Femur (tissue), 1 donor: ENCODE measurements around the gene RBM4B.

ENCODE experiments used
- DNase-seq: peaks from one replicate; pipeline ENCODE4 v3.0.0-alpha.2; 2017

RBM4B gene

GRCh38 chr11:66639066-66639813 lies 38.4 kb downstream of the RBM4B start:
- DNase-seq, result peak; percentile 51

DNA sequence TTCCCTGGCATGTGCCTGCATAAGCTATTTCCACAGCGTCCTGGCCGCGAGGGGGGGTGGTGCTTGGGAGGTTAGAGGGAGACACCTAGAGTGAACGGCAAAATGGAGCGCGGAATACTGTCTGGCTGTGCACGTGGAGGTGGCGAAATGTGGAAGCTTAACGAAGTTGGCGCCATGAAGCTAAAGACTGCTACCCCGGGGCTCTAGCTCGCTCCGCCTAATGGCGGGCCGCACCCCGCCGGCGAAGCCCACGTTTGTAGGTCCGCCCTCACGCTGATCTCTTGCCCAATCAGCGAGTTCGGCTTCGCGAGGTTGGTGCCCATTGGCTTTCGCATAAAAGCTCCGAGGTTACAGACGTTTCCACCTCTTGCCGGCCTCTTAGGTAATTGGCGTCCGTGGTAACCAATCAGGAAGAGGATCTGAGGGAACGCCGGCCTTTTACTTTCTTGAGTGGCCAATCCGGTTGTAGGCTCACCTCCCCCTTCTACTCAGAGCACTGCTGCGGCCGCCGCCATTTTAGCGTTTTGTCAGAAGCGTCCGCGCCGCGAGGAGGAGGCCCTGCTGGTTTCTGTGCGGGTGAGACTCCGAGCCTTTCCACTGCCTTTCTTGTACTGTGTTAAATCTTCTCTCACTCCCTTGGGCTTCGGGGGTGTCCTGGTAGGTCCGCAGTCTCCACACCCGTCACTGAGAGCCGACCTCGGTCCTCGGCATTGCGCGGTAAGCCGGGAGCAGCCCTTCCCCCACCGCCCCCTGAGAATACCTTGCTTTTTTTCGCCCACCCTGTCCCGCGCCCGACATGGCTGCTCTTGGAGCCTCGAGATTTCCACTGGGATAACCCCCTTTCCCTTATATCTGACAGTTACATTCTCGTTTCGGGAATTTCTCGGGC lies 39.3 kb downstream of the RBM4B start, which contains the start of gene RBM4:
RBM4 (plus strand) TSS at position 527 of the 889 bp plus-strand sequence. CDS start 1,009 bp downstream, outside the sequence.
- peak; percentile 99 for DNase-seq

- no peak for DNase-seq
Measured at GRCh38 chr11:66637557-66638176, 40.0 kb downstream of the RBM4B start.

GRCh38 chr11:66636411-66636810 lies 41.3 kb downstream of the RBM4B start:
- DNase-seq, result no peak

DNA sequence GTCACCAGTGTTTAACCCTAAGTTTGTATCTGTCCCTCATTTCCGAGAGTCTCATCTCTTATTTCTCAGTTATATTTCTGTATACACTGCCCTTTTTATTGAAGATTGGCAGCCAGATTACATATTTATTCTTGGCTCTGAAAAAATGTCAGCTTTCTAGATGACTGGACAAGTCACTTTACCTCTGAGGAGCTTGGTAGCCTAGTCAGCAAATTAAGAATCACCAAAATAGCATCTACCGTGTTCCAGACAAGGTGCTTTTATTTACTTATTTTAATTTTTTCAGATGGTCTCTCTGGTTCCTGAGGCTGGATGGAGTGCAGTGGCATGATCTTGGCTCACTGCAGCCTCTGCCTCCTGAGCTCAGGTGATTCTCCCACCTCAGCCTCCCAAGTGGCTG lies 44.7 kb downstream of the RBM4B start:
- DNase-seq, result no peak

- DNase-seq, result no peak
Measured at GRCh38 chr11:66631883-66632282, 45.8 kb downstream of the RBM4B start.

DNA sequence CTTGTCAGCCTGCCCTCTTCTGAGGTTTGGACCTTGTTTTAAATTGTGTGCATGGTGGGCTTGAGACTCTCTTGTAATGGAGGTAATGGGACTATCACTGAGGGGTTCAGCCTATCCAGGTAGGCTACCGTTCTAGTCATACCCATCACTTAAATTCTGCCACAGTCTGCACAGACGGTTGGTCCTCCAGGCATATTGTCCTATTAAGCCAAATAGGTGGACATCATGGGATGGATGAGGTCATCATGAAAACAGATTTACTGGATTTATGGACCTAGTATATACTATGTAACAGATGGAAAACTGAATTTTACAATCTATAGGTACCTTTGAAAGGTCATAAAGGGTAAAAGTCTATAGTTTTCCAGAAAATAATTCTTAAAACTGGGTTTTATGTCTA lies 48.3 kb downstream of the RBM4B start:
- no peak for DNase-seq

- no peak for DNase-seq
Measured at GRCh38 chr11:66628061-66628603, 49.6 kb downstream of the RBM4B start.

DNA sequence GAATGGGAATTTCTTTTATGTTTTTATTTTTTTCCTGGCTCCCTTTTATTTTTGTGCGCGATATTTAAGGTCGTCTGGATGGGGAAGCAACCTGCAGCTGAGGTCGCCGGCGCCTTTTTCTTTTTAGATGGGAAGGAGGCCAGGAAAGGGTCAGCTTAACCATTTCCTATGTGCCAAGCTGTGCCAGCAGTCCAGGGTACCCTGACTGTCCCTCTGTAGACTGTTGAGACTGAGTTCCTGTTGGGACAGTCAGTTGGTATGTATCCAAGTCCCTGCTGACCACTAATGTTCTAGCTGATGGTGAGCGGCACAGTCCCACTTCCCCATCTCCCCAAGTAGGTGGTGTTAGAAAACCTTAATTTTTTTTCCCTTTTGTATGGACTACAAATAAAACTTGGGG lies 50.8 kb downstream of the RBM4B start:
- no peak for DNase-seq

GRCh38 chr11:66626382-66626781 lies 51.3 kb downstream of the RBM4B start:
- DNase-seq, result no peak

DNA sequence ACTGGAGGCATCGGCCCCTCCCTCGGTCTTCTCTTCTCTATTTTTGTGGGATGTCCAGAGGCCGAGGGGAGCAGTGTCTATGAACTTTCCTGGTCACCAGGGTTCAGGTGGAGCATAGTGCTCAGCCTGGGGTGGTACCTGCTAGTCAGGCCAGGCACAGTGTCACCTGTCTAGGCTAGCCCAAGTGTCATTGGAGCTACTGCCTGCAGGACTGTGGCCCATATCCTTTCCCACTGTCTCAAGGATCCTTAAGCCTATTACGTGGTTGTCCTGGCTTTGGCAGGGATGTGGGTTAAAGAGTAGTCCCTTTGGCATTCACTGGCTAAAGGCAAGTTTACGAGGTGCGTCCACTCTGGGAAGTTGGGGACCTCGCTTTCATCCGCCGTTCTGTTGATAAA lies 51.9 kb downstream of the RBM4B start:
- DNase-seq, result no peak

- DNase-seq, result no peak
Measured at GRCh38 chr11:66625041-66625751, 52.5 kb downstream of the RBM4B start.

GRCh38 chr11:66624450-66624849 lies 53.2 kb downstream of the RBM4B start:
- DNase-seq, result no peak

DNA sequence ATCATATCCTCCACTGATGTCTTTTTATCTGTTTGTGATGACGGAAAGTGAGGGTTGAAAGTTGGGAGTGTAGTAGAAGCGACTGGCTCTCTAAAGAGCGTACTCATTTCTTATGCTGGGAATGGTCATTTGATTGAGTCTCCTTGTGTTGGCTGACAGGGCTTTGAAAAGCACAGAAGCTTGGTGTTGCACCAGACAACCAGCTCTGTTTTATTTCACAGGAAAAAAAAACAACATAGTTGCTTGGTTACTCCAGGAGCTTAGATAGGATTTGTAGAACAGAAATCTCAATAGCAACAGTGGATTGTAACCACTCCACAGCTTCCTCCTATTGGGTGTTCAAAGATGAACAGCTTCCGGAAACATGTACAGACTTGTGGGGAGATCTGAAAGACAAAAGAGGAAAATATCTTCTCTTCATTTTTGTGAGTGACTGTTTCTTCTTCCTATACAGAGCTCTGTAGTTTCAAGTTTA lies 58.6 kb downstream of the RBM4B start:
- no peak for DNase-seq

DNA sequence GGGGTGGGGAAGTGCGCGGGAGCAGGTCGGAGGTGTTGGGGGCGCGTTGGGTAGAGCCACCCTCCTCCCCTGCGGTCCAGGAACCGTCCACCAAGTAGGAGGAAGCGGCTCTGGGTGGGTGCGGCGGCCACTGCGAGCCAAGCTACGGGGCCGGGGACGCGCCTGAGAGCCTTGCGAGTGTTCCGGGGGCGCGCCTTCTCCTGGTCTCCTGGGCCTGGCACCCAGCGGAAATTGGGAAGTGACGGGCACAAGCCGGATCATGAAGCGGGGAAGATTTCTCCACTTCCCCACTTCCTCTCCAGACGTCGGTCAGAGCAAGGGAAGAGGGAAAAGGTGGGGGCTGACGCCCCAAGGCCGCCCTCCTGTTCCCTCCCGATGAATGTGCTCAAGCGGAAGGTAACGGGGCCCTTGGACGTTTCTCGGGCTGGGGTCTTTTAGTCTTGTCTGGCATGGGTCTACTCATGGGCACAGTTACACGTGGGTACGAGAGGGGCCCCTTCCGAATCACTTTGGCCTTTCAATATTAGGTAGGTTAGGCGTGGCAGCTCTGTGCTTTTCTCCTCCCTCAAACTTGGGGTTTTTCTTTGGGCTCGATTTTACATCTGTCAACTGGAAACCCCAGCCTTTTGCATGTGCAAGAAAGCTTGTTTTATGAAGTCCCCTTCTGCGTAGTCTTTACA lies 60.4 kb downstream of the RBM4B start:
- DNase-seq, result no peak

- DNase-seq, result peak; percentile 99
Measured at GRCh38 chr11:66616379-66617154, 61.1 kb downstream of the RBM4B start, which contains the start of gene RBM14. Gene RBM14, plus strand, starts transcription at chr11:66616630. Its CDS starts 91 bp downstream, at chr11:66616721.
